GM19035 (cell line): Measurements from ENCODE around the gene CRTAC1.
A peak's percentile ranks its signal among the peaks of the same experiment; 100 is the strongest.

Experiments used
- ATAC-seq: cut with Tn5 transposase; IDR thresholded peaks from one replicate; pipeline ENCODE4 v1.9.1; 2021; ENCODE audit not compliant: unreplicated experiment

CRTAC1 gene

DNA sequence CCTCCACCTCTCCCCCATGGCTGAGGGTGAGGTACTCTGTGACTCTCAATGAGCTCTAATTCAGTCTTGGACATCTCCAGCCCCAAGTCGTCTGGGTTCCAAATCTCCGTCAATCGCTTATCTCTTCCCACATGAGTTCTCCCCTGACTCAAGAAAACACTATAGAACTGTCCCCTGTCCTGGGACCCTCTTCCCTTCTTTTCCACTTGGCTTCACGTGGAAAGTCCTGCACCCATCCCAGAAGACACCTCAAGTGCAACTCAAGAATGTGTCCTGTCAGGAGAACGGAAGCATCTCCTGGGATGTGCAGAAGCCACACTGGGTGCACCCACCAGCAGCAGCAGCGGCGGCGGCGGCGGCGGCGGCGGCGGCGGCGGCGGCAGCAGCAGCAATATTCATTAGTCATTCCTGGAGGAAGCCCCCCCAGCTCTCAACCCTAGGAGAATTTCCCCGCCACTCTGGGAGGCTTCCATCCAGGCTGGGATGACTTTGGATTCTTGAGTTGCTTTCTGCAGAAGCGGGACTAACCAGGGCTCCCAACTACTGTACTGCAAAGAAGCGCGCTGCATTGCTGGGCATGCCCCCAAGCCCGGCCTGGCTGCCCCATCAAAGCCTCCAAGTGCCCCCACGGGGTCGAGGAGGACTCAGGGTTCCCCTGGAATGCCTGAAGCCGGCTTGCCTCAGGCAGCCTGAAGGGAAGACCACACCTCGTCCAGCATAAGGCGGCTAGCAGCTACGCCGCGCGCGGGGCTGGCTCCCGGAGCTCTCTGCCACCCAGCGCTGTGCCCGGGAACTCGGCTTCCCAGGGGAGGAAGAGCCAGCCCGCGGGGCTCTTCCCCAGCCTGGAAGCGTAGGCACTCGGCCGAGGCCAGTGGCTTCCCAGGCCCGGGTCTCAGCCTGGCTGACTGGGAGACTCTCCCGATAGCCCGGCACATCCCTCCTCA lies 1.0 kb downstream of the CRTAC1 start:
- ATAC-seq, result no peak

DNA sequence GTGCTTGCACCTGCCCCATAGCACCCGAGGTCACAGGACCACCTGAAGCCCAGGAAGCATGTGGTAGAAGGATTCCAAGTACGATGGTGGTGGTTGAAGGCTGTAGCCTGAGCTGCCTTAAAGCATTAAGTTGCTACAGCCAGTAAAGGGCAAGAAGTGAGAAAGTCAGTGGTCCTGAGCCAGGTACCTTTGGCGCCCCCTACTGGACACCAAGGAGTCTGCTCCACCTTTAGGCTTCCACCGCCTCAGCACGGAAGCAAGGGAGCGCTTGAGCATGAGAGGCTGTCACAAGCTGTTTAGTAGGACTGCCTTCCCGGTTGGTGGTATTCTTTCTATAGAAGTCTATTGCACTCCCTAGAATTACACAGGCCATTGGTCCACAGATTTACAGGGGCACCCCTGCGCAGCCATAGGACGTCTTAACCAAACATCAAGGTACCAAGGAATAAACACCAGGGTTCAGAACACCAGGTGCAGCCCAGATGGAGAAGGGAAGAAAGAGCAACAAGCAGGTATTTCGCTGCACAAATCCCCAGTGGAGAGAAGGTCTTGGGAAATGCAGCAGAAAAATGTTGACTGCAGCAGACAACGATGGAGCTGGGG lies 2.2 kb downstream of the CRTAC1 start:
- ATAC-seq, result peak; percentile 55

DNA sequence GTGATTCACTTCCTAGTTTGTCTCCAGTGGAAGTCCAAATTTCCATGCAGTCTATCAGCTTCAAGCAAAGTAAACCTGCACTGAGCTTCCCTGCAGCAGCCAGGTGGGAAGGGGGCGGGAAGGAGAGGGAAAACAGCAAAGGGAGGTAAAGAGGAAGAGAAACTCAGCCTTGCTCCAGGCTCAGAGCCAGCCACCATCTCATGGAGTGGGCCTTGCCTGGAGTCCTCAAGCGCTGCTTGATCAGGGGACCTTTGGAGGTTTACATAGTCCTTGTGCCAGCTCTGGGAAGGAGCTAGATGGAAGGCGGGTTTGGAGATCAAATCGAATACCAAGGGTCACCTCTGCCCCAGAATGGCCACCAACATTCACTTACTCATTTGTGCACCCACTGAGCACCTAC lies 7.4 kb downstream of the CRTAC1 start:
- no peak for ATAC-seq

DNA sequence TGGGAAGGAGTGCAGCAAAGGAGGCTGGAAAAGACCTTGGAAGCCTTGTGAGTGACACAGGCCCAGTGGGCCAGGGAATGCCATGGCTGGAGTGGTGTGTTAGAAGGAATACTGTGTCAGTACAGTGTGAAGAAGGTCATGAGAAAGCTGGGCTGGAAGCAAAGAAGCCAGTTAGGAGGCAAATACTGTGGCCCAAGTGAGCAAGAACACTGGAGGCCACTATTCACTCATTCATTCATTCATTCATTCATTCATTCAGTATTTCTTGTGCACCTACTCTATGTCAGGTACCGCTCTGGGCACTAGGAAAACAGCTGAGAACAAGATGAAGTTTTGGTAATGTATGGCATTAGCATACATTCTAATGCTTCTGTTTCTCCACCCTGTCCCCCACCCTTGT lies 9.6 kb downstream of the CRTAC1 start:
- ATAC-seq, result no peak

DNA sequence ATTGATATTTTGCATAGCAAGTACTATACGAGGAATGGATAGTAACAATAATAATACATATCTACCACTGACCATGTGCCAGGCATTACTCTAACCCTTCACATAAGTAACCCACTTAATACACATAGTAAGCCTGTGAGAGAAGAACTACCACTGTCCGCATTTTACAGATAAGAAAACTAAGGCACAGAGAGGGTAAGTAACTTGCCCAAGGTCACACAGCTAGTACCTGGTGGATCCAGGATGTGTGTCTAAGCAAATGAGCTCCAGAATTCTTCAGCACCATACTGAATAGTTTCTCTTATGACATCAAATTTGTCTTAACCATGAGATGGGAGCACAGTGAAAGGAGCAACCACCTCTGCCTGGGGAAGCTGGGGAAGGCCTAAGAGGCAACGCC lies 10.2 kb downstream of the CRTAC1 start:
- ATAC-seq, result no peak

DNA sequence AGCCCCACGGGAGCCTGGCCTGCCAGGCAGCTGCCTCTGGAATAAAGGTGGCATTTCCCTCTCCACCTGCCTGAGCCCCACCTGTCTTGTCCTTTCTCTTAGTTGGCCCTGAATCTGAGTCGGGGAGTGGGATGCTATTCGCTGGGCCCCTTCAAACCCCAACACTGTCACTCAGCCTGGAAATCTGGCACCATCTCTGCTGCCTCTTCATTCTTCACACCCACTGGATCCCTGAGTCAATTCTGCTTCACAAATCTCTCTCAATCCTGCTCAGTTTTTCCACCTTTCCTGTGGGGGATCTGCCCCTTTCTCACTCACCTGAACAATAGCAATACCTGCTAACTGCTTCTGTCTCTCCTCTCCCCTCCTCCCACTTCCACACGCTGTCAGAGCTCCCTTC lies 10.6 kb downstream of the CRTAC1 start:
- no peak for ATAC-seq

DNA sequence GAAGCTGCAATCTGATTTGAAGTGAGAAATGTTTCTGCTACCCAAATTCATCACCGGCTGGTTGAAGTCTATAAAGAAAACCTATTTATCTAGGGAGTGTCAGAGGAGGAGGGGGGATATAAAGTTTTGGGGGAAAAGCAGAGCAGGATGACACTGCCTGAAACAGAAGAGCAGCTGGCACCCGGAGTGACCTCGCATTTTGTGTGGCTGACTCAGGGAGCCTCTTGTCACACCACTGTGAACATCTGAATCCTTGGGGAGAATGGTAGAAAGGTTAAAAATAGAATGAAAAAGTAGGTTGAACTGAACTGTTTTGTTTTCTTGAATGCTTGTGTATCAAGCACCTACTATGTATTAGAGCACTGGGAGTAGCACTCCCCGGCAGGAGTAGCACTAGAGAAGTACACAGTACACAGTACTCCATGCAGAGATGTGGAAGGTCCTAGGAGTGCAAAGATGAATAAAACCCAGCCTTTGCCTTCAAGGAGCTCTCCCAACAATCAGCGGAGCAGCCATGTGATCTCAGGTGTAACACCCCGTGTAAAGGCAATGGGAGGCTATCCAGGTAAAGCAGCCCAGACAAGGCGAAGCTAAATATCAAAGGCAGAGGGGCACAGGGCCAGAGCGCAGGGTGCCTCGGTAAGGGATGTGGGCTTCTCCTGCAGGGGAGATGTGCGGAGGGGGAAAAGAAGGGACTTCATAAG lies 13.5 kb downstream of the CRTAC1 start:
- ATAC-seq, result no peak

DNA sequence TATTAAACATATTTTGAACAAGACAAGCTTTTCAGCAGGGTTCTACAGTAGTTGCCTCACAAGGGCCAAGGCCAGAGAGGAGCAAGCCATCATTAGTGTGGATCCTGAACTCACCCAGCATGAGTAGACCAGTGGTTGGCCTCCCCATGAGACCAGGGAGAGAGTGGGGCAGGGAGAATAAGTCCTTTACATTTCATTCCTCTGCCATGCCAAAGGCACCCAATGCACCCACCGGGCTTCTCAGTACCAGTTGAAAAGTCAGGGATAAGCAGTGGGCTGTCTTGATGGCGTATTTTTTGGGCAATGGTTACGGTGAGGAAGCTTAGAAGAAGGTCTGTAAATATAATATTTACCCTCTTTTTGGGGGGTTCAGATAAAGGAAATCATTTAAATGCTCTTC lies 16.6 kb downstream of the CRTAC1 start:
- no peak for ATAC-seq

DNA sequence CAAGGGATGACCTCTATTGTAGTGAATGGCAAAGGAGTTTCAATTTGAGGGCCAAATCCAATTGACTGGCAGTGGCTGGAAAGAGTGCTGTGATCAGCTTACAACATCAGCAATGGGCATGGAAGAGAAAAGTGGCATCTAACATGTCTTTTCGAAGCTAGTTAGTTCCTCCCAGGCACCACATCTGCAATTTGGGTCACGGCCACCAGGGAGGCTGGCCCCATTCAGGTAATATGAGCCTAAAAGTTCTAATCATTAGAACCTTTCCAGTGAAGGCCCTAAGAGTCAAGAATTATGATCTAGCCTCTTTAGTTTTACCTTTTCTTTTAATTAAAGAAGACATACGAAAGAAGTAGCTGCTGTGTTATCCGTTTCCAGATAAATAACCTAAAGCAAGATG lies 17.3 kb downstream of the CRTAC1 start:
- ATAC-seq, result no peak

DNA sequence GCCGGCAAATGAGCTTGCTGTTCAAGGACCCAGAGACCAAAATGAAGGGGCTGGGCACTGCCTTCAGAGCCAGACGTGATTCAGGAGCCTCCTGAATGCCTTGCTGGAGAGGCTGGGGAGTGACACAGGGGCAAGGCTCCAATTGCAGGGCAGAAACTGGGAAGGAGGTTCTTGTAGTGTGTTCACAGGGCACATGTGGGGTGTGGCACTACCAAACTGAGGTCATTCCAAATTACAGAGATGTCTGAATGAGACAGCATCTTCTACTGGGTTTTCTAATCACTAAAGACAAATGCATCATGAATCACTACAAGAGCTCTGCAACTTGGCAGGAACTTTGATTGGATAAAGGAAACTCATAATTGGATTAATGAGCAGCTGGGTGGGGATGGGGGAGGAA lies 17.8 kb downstream of the CRTAC1 start:
- ATAC-seq, result no peak

DNA sequence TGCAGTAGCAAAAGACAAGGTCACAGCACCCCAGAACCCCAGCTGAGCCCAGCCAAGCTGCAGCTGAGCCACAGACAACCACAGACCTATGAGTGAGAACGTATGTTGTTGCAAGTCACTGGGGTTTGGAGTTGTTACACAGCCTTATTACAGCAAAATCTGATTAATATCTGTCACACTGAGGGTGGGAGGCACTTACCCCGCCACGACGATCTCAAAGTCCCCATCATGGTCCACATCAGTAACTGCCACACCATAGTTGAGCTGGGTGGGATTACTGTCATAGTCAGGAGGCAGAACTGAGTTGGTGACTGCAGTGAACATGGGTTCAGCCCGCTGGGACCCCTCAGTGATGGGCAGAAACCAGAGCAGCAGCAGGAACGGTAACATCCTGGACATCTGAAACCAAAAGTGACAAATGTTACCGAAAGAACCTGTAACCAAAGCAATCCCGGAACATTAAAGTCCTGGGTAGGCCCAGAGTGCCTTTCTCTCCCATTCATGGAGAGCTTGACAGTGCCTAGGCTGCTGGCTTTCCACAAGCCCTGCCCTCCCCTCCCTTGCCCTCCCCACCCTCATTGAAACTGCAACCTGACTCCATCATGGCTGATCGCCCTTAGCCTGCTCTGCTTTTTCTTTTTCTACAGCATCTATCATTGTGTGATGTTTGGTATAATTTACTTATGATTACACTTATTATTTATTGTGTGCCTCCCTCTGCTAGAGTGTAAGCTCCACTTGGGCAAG lies 19.3 kb downstream of the CRTAC1 start:
- no peak for ATAC-seq

DNA sequence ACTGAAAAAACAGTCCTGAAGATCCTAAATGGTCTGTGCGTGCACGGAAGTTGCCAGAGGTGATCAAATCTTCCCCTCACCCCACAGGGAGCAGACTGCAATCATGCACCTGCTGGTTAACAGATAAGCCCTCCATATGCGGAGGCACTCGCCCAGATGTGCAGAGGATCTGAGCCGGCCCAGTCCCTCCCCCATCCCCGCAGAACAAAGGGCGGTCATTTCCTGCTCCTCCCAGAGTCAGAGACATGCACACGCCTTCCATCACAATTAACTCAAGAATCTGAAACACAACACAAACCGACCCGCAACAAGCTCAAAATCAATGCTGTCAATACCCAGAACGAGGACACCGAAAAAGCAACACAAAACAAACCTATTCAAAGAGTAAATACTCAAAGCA lies 24.2 kb downstream of the CRTAC1 start:
- no peak for ATAC-seq

DNA sequence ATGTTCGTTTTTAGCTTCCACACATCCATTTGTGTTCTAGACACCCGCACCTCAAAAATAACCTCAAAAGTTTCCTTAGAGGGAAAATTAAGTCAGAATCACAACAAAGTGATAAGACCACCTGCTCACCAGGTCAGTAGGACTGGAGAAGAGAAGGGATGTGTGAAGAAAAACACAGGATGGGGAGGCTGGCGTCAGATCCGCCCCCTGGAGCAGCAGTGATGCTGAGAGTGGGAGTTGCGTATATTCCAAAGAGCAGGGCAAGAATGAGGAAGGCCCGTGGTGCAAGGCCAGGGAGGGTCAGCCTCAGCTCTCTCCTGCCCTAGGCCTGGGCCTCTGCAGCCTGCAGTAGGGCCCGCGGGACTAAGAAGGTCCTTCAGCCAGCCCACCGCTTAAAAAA lies 28.7 kb downstream of the CRTAC1 start:
- no peak for ATAC-seq

DNA sequence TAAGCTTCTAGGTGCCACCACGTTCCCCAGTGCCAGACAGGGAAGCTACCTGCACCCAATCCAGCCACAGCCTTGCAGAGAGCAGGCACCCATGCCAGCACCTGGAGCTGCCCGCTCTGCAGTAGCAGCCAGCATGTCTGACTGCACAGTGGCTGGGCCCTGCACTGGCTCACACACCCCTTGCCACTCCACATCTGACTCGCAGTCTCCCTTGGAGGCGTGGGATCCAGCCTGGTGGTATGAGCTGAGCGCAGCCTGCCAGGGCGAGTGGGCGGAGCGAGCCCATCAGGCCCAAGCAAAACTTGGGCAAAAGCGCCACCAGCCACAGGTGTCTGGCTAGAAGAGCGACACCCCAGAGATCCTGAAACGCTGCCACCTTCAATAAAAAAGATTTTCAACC lies 30.1 kb downstream of the CRTAC1 start:
- ATAC-seq, result no peak

DNA sequence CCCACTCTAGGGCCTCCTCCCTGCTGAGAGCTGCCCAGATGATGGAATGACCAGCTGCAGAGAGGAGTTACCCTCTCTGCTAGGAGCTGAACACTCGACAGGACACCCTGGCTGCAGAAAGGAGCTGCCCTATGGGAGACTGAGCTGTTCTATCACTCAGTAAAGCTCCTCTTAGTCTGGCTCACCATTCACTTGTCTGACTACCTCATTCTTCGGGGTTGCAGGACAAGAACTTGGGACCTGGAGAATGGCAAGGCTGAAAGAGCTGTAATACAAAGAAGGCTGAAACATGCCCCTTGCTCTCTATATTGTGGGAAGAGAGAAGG lies 30.5 kb downstream of the CRTAC1 start:
- no peak for ATAC-seq

DNA sequence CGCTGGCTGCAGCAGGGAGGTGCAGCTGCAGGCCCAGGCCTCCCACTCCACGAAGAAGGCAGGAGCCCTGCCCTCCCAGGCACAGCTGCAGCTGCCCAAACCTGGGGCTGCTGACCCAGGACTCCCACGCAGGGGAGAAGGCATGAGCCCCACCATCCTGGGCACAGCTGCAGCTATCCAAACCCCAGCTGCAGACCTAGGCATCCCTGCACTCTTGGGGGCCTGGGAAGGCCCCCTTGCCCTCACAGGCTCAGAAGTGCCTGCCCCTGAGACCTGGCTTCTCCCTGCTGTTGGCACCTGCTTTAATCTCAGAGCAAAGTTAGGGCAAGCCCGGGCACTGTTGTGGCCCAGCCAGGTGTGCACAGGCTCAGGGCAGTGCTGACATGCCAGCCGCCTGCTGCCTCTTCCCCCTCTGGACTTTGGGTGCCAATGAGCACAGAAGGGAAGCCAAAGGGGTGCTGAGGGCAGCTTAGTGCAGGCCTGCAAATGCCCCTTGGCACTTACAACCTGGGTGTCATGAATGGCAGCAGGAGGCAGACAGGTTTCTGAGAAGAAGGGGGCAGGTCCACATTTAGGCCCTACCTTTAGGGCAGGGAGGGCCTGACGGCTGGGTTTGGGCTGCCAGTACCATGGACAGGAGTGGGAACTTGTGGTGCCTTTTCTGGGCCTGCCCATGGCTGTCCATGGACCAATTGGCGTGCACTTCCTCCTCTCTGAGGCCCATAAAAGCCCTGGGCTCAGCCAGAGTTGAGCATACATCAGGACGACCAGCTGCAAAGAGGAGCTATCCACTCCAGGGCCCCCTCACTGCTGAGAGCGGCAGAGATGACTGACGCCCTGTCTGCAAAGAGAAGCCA lies 31.1 kb downstream of the CRTAC1 start:
- no peak for ATAC-seq

DNA sequence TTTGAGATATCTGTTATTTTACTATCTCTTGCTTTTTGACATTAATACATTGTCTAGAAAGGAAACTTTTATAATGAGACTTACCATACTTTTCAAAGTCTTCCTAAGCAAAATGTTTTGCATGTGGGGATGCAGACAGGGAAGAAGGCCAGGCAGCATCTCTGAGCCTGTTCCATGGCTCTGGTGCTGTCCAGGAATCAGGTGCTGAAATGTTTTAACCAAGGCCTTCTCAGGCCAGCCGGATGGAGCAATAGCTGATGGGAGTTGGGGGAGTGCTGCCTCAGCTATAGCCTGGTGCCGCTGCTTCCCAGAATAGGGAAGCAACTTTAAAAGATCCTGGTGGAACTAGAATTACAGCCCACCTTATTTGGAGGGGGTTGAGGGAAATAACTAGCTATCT lies 38.5 kb downstream of the CRTAC1 start:
- no peak for ATAC-seq

DNA sequence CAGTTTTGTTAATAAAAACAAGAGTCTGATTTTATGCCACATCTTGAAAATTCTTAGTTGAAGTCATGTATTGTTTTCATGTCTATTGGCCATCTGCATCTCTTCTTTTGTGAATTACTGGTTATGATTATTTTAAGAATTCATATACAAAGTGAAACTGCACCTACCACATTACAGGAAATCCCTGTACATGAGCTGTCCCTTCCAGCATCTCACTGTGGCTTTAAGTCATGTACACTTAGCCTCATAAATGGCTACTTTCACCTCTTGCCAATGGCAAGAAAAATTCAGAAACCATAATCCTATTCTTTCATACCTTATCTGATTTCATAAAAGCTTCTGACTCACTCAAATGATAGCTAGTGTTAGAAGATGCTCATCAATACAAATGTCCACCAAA lies 48.6 kb downstream of the CRTAC1 start:
- ATAC-seq, result no peak

DNA sequence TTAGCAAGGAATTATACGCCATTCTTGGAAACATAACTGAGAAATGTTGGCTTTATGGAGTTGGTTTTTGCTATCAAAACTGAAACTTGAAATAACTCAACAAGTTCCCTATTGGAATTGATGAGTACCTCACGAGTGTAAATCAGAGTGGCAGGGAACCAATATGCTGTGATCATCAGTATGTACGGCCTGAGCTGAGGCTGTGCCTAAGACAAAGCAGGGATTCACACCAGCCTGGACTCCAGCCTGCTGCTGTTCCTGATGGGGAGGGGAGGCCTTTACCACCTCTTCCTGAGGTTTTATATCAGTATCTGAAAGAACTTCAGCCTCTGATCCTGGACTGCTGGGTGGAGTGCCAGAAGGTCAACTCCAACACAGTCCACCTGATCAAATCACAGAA lies 52.7 kb downstream of the CRTAC1 start:
- ATAC-seq, result no peak

DNA sequence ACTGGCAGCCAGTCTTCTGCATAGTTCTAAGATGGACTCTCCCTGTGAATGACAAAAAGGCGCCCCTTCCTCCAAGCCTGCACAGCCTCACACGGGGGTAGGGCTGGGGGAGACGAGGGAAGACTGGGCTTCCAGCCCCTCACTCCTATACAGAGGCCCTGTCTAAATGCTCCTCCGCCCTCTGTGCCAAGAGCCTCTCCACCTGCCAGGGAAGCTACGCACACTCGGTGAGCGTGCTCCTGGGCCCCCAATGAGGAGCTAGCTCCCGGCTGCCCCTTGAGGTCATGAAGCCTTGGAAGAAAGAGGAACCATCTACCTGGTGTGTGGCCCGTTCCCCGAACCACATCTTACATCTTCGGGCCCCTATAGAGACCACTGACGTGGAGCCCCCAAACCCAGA lies 54.8 kb downstream of the CRTAC1 start:
- no peak for ATAC-seq
